GM12865 (cell line): ENCODE results near the gene GRIK5.
A peak's percentile ranks its signal among the peaks of the same experiment; 100 is the strongest.

ENCODE experiments used
- DNase-seq: peaks from one replicate; pipeline ENCODE4 v3.0.0; 2010; ENCODE audit warnings: low read depth
- H3K4me3 ChIP-seq: 2 replicates; pipeline ENCODE4 v1.5.1; 2011; ENCODE audit warnings: mild to moderate bottlenecking, low read depth, low read length, control low read depth
- CTCF ChIP-seq: IDR thresholded peaks from 2 replicates; pipeline ENCODE4 v1.5.1; 2011; ENCODE audit warnings: low read length, control low read depth, low read depth, inconsistent platforms; ENCODE audit not compliant: insufficient read depth; ENCODE audit errors: missing control alignments

GRIK5 gene

GRCh38 chr19:41958367-41959055 lies 111.5 kb downstream of the GRIK5 start:
- TF ChIP-seq CTCF, result no peak
- H3K4me3 ChIP-seq, result peak overlapping the region; percentile 85
- peak; percentile 79 for DNase-seq

GRCh38 chr19:41957838-41958366 lies 112.1 kb downstream of the GRIK5 start:
- TF ChIP-seq CTCF, result peak; percentile 78
- DNase-seq, result peak; percentile 86
- peak overlapping the region; percentile 85 for H3K4me3 ChIP-seq

GRCh38 chr19:41957161-41957837 lies 112.7 kb downstream of the GRIK5 start:
- TF ChIP-seq CTCF, result no peak
- no peak for DNase-seq
- H3K4me3 ChIP-seq, result no peak overlapping the region

DNA sequence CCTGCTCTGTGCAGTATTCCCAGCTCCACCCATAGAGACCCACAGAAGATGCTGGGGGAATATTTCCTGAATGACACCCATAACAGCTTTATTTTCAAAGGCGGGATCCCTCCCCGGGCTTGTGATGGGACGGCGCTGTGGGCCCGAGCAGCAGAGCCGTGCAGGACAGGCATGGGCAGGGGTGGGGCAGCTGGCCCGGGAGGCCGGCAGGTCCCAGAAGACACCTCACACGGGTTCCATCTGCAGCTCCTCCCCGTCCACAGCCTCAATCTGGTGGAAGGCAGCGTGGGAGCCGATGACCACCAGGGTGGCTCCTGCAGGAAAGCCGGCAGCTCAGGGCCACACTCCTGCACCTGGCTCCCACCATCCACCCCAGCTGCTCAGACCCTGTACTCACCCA lies 113.4 kb downstream of the GRIK5 start:
- no peak for TF ChIP-seq CTCF
- no peak for DNase-seq
- H3K4me3 ChIP-seq, result no peak overlapping the region

GRCh38 chr19:41955521-41955920 lies 114.5 kb downstream of the GRIK5 start:
- DNase-seq, result no peak
- no peak for TF ChIP-seq CTCF

GRCh38 chr19:41951686-41952172 lies 118.3 kb downstream of the GRIK5 start:
- TF ChIP-seq CTCF, result peak; percentile 99
- DNase-seq, result peak; percentile 87
- H3K4me3 ChIP-seq, result no peak overlapping the region

More at GRCh38 chr19:41955521-41955920, 114.5 kb downstream of the GRIK5 start:
- H3K4me3 ChIP-seq, result no peak overlapping the region
